Stimulated activated CD8-positive, alpha-beta memory T cell treated with anti-CD3 and anti-CD28 coated beads, Interleukin-12 subunit alpha, Interleukin-12 subunit beta, amount 100 ng/mL, for 24 hours (primary cell): ENCODE measurements around the gene NTRK3.
"Not testable (repeated sequence)": the region's sequence is repeated elsewhere in the genome, so short reads cannot be mapped to it uniquely, and the experiment has no call there.

ENCODE experiments used
- DNase-seq: peaks from one replicate; pipeline ENCODE4 v3.0.0-alpha.2; 2020; ENCODE audit errors: extremely low read depth

The NTRK3 gene

DNA sequence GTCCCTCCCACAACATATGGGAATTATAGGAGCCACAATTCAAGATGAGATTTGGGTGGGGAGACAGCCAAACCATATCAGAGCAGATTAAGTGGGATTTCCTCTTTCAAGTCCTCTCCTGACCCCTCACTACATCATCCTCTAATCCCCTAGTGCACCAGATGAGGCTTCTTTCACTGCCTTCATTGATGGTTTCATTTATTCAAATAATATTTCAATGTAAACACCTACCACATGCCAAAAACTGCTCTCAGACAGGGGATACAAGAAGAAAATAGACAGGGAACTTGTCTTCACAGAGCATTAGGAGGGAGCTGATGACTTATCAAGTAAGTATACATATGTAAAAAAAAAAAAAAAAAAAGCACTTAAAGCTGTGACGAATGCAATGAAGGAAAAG is 180.2 kb downstream of the NTRK3 start:
- DNase-seq: no peak

- DNase-seq: no peak
These were observed 181.4 kb downstream of the NTRK3 start for GRCh38 chr15:88075102-88075501.

DNA sequence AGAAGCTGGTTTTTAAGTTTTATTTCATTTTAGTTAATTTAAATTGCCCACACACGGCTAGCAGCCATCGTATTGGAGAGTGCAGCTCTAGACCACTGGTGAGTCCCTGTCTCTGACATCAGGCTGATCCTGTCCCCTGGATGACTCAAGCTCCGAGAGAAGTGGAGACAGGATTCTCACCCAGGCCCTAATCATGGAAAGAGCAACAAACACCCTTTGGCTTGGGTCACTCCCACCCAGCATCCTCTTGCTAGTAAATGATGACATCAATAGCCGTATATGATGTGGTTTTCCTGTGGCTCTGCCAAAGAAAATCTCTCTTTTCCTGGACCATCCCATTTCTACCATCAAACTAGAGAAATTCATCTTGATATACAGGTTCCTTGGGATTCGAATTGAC is 182.2 kb downstream of the NTRK3 start:
- DNase-seq: no peak

DNA sequence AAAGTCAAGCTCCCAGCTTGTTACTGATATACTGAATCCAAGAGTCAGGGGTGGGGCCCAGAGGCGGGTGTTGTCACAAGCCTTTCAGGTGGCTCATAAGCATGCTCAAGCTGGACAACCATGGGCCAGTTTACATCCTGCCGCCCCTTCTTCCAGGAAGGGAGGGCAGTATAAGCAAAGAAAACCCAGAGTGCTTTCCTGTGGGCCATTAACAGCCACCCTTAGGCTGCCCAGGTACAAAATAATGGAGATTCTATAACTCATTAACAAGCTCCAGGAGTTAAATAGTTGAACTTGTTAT is 183.2 kb downstream of the NTRK3 start:
- no peak for DNase-seq

- no peak for DNase-seq
These were observed 183.7 kb downstream of the NTRK3 start for GRCh38 chr15:88072598-88073390.

GRCh38 chr15:88072133-88072532 is 184.4 kb downstream of the NTRK3 start:
- DNase-seq: not testable (repeated sequence)

DNA sequence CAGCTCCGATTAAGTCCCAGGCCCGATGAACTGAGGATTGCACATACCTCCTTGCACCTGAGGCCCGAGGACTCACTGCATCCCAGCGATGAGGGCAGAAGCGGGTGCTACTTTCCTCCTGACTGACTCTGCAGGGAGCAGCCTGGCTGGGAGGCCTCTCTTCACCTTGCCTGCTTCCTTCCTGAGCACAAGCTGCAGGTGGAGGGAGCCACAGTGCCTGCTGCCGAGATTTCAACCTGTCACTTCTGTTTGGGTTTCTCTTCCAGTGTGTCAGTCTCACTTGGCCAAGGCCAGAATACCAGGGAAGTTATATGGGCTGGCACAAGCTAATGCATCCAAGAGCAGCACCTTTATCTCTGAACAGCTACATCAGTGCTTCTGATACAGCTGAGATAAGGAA is 185.4 kb downstream of the NTRK3 start:
- DNase-seq: no peak

GRCh38 chr15:88069561-88069960 is 187.0 kb downstream of the NTRK3 start:
- DNase-seq: no peak

DNA sequence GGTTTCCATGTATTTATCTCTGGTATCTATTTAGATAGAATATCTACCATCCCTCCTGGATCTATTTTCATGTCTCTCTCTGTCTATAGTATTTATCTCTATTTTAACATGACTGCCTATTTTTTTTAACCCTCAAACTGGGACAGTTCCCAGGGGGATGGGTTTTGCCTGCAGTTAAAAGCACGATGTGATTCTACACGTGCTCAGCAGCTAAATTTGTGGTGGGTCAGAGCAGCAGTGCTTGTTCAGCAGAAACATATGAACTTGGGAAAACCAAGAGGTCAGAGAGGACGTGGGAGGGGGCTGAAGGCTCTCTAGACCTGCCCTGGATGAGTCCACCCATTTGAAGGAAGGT is 189.2 kb downstream of the NTRK3 start:
- DNase-seq: no peak

- DNase-seq: no peak
These were observed 189.8 kb downstream of the NTRK3 start for GRCh38 chr15:88066636-88067330.

DNA sequence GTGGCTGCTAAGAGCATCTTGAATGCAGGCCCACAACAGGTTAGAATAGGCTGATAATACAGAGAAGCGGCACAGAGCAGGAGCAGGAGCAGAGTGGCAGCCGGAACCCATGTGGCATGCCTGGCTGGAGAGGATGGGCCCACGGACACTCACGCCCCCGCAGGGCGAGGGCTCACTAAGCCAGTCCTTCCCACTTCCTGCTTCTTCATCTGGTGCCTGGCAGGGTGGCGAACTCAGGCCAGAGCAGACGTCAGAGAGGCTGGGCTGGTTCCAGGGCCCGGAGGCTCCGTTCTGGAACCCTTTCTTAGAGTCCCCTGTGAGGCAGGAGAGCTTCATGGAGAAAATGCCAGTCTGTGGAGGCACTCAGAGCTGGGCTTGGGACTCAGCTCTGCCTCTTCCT is 195.1 kb downstream of the NTRK3 start:
- no peak for DNase-seq

DNA sequence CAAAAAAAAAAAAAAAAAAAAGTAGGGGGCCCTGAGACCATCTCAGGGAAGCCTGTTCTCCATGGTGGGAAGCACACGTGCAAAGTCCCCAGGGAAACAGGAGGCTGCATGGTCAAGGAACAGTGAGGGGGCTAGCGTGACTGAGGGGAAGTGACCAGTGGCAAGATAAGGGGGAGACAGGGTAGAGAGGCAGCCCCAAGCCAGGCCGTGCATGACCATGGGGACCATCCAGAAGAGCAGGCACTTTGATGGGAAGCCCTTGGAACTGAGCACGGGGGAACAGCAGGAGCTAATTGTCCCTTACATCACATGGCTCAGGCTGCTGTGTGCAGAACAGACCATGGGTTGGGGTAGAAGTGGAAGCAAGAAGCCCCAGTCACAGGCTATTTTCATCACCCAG is 196.2 kb downstream of the NTRK3 start:
- DNase-seq: no peak

DNA sequence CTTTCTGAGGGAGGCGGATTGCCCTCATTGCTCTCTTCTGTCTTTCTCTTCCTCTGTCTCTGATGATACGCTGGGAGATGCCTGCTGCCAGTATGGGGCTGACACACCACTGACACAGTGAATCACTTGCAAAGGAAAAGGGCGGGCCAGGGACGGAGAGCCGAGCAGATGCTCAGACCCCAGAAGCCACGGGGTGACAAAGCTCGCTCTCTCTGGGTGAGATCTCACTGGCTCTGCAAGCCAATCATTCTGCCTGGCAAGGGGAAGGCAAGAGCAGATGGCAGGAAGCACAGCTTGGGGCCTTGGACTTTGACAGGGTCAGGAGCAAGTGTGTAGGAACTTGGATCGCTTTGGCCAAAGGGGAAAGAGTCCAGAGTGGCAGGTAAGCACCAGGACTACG is 198.7 kb downstream of the NTRK3 start:
- no peak for DNase-seq

- DNase-seq: no peak
These were observed 207.0 kb downstream of the NTRK3 start for GRCh38 chr15:88049506-88049905.

- no peak for DNase-seq
These were observed 207.8 kb downstream of the NTRK3 start for GRCh38 chr15:88048755-88049154.

DNA sequence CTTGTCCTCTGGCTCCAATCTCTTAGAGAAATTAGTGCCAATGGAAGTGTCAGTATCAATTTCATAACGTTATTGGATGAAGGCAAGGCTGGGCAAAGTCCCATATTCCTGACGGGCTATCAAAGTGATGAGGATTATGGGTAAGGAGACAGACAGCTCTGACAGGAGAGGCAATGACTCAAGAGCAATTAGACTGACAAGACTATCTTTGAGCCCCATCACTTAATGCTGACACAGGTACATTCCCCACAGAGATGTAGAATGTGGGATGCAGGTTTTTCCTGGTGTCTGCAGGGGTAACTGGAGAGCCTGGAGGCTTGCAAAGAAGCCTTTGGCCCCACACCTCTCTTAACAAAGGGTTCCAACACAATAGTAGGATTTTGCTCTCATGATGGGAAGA is 208.3 kb downstream of the NTRK3 start:
- DNase-seq: no peak

DNA sequence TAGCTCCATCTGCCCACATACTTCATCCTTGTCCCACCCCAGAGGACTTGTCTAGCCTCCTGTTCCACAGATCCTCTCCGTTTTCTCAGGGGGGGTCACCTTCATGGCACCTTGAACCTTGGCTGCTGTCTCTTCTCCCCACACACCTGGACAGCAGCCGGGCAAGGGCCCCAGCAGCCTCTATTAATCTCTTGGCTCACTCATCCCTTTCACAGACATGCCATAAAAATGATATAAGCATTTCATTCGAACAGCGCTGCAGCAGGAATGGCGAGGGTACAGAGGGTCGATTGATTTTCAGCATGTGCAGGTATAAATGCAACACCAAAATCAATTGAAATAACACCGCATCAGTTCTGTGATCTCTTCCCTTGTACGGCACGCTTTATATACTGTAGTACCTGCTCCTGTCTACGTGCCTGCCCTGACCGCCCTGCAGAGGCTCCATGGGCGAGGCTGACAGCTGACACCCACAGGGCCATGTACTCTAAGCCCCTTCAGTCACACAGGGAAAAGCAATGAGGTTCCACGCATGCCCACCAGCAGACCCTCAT is 209.9 kb downstream of the NTRK3 start:
- DNase-seq: no peak

DNA sequence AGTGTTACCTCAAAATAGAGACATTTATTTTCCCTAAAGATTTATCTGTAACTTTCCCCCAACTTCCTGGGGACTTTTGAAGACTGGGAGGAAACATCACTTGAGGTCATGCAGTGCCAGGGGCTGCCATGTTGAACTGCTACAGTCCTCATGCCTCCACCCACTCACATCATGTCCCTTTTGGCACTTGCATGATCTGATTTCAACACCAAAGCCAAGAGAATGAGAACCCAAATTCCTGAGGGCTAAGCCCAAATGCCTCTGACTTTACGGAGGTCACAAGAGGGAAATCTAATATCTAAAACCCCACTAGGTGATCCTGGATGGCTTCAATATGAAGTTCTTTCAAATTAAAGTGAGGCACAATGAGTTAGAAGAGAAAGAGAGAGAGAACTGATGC is 213.1 kb downstream of the NTRK3 start:
- DNase-seq: no peak

GRCh38 chr15:88042047-88042446 is 214.5 kb downstream of the NTRK3 start:
- no peak for DNase-seq

- DNase-seq: no peak
These were observed 216.0 kb downstream of the NTRK3 start for GRCh38 chr15:88040516-88040915.

DNA sequence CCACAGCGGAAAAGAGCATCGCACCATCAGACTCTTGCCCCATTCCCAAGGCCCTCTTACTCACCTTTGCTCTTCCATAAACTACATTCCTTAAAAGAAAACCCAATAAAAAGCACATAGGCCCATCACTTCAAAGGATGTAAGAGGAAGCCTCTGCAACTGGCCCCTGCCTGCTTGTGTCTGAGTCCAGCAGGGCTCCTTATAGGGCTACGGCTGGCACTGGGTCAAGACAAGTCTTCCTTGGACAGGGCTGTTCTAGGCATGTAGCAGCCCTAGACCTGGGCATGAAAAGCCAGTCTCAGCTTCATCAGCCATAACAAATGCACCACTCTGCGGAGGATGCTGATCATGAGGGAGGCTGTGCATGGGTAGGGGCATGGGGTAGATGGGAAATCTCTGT is 218.3 kb downstream of the NTRK3 start:
- DNase-seq: no peak

- no peak for DNase-seq
These were observed 220.2 kb downstream of the NTRK3 start for GRCh38 chr15:88036154-88036839.

- DNase-seq: no peak
These were observed 221.2 kb downstream of the NTRK3 start for GRCh38 chr15:88035381-88035780.
